HG03039 (cell line): ENCODE measurements around the gene HACE1.
"Not testable (repeated sequence)": the region's sequence is repeated elsewhere in the genome, so short reads cannot be mapped to it uniquely, and the experiment has no call there.

ENCODE experiments used
- ATAC-seq: cut with Tn5 transposase; IDR thresholded peaks from one replicate; pipeline ENCODE4 v1.9.1; 2021; ENCODE audit warnings: mild to moderate bottlenecking, moderate library complexity; ENCODE audit not compliant: unreplicated experiment

Gene HACE1

GRCh38 chr6:104739124-104739523 lies 120.6 kb downstream of the HACE1 start:
- not testable (repeated sequence) for ATAC-seq

DNA sequence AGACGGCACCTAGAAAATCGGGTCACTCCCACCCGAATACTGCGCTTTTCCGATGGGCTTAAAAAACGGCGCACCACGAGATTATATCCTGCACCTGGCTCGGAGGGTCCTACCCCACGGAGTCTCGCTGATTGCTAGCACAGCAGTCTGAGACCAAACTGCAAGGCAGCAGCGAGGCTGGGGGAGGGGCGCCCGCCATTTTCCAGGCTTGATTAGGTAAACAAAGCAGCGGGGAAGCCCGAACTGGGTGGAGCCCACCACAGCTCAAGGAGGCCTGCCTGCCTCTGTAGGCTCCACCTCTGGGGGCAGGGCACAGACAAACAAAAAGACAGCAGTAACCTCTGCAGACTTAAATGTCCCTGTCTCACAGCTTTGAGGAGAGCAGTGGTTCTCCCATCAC lies 122.2 kb downstream of the HACE1 start:
- ATAC-seq: not testable (repeated sequence)

- ATAC-seq: no peak
Measured at GRCh38 chr6:104736545-104736944, 123.2 kb downstream of the HACE1 start.

DNA sequence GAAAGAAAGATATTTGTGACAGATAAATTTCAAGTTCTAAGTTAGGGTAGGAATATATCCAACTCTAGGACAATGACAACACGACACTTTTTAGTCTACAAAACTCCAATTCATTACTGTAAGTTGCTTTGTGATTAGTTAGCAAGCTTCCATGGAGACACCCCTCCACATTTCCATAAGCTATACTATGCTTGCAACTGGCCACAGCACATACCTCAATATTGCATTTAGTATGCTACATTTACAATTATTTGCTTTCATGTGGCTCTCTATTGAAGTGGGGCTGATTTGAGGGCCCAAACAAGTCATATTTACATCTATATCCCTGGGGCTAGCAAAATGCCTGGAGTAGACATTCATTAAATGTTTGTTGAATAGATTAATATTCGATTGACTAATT lies 129.3 kb downstream of the HACE1 start:
- ATAC-seq: no peak

GRCh38 chr6:104729433-104729832 lies 130.3 kb downstream of the HACE1 start:
- ATAC-seq: no peak

DNA sequence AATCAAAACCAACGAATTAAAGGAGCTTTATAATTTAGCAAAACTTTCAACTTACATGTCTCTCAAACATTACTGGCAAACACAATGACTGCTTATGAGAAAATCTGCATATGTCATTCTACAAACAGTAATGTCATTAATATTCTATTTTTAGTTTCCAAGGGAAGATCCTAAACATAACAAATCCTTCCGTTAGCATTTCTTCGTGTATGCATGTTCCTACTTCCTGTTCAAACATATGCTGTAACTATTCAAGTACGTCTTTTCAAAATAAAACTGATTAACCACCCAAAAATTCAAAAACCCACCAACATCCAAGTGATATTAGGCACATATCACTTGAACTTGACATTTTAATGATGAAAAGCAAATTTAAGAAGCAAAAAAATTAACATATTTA lies 131.3 kb downstream of the HACE1 start:
- ATAC-seq: no peak

DNA sequence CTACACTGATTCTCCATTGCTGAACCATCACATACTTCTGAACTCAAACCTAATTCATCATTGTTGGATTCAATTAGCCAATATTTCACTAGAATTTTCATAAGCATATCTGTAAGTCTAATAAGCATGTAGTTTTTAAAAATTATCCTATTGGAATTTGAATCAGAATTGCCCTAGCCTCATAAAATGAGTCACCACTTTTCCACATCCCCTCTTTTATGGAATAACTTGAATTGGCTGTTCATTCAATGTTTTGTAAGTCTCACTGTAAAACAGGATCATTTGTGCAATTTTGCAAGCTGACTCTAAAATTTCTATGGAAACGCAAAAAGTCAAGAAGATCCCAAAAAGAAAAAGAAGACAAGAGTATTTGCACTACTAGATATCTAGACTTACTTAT lies 141.0 kb downstream of the HACE1 start:
- no peak for ATAC-seq

- no peak for ATAC-seq
Measured at GRCh38 chr6:104716858-104717257, 142.9 kb downstream of the HACE1 start.

DNA sequence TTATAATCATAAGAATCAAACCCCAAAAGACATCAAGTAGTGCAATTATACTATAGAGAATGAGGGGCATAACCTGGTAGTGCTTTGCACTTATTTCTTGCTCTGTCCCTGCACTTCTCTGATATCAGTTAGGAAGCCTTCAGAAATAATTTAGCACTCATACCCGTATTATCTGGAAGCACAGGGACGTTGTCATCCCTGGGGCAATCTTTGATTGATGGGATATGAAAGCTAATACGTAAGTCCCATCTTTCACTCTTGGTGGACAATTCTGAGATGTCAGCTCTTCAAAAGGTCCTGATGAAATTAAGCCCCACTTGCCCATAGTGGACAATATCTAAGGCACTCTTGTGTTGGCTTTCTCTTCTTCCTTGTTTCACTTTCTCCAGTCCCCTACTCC lies 144.9 kb downstream of the HACE1 start:
- no peak for ATAC-seq

DNA sequence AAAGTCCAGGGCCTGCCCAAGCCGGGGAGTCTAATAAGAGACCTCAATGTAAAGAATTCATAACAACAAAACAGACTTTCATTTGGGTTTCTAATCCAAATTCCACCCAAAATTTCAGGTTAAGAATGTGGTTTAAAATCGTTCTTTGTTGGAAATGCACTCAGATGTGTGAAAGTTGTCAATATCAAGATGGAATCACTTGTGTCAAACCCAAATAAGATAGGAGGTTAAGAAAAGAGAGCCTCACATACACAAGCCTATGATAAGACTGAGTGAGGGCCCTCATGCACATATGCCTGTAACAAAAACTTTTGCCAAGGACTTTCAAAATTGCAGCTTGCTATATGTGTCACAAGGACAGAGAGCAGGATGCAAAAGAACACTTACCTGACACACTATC lies 145.7 kb downstream of the HACE1 start:
- no peak for ATAC-seq

GRCh38 chr6:104711371-104711770 lies 148.3 kb downstream of the HACE1 start:
- no peak for ATAC-seq

GRCh38 chr6:104710543-104711335 lies 149.0 kb downstream of the HACE1 start:
- ATAC-seq: no peak

- ATAC-seq: no peak
Measured at GRCh38 chr6:104705916-104706442, 153.7 kb downstream of the HACE1 start.

- ATAC-seq: no peak
Measured at GRCh38 chr6:104705095-104705707, 154.5 kb downstream of the HACE1 start.

GRCh38 chr6:104704191-104704590 lies 155.5 kb downstream of the HACE1 start:
- no peak for ATAC-seq

DNA sequence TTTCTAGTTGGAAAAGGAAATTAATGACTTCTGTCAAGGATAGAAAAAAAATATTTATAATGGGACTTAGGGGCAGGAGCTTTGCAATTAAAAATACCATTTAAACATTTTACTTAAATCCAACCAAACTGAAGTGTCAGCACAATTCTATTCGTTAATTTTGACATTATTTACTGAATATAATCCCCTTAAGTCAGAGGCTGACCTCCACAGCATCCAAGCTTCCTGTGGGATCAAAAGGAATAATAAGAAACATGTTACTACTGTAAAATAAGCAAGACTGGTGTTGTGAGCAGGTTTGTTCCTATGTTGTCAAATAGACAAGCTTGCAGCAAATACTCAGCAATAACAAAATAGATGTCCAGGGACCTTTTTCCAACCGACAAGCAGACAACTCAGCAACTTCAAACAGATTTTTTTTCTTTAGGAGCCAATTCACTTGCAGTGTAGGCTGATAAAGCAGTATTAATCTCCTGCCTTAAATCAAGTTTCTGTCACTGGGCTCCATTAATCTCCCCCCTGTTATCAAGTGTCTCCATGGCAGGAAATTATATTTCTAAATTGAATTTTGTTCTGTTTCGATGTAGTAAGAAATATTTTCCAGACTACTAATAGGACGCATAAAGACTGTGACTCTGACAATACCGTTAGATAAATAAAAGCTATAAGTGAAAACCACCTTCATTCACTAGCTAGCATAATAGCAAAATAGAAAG lies 157.4 kb downstream of the HACE1 start:
- no peak for ATAC-seq

- no peak for ATAC-seq
Measured at GRCh38 chr6:104700371-104701185, 159.1 kb downstream of the HACE1 start.

- ATAC-seq: no peak
Measured at GRCh38 chr6:104699593-104700329, 160.0 kb downstream of the HACE1 start.

GRCh38 chr6:104698979-104699378 lies 160.7 kb downstream of the HACE1 start:
- no peak for ATAC-seq

DNA sequence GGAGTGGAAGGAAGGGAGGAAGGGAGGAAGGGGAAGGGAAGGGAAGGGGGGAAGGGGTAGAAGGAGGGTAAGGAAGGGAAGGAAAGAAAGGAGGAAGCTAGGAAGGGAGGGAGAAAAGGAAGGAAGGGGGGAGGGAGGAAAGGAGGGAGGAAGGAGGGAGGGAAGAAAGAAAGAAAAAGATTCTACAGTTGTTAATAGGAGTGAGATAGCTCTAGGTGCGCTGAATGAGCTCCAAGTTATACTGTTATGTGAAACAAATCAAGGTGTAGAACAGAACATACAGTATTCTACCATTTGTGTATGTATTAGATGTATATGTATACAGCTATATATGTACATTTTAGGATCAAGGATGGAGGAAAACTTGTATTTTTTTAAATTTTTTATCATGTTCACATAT lies 167.7 kb downstream of the HACE1 start:
- no peak for ATAC-seq
